Activated CD4-positive, alpha-beta T cell treated with anti-CD3 and anti-CD28 coated beads for 24 hours (primary cell): ENCODE results near the gene APP.
"Not testable (repeated sequence)": the region's sequence is repeated elsewhere in the genome, so short reads cannot be mapped to it uniquely, and the experiment has no call there.

Source experiments
- DNase-seq, 2 donors: peaks; one replicate each; pipeline ENCODE4 v3.0.0-alpha.2; 2020; ENCODE audit warnings: low read depth in 2 of 2

Gene APP

DNA sequence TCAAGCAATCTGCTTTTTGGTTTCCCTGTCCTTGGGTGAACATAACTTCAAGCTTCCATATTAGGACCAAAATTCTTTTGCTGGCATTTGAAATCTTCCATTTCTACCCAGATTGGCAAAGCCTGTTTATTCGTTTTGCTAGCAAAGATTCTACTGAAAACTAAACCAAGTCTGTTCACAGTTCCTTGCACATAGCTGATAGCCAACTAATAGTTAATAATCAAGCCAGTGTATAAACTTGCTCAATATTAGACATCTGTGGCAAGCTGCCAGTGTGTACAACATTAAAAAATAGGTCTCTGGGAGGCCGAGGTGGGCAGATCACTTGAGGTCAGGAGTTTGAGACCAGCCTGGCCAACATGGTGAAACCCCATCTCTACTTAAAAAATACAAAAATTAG lies 6.3 kb downstream of the APP start:
- DNase-seq = no peak

DNA sequence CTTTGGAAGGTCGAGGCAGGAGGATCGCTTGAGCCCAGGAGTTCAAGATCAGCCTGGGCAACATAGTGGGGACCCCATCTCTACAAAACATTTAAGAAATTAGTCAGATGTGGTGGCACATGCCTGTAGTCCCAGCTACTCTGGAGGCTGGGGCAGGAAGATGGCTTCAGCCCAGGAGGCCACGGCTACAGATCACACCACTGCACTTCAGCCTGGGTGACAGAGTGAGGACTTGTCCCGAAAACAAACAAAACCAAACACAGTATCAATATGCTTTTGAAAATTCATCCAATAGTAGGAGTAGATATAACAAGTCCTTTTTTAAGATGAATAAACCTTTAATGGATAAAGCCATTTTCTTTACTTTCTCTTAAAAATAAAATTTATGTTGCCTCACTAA lies 8.5 kb downstream of the APP start:
- no peak for DNase-seq

DNA sequence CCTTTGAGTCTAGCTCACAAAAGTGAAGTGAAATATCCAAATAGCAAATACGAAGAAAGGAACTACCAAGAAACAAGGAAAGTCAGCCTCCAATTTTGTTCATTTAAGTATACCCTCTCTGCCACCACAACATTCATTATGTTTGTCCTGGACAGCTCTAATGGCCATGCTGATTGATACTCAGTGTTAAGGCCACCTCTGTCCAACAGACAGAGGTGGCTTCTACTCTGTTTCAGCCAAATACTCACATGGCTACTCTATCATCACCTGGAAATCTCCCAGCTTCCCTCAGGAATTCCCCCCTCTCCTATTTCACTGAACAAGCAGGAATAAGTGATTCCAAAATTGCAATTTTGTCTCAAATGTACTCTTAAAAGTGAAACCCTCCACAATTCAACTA lies 10.7 kb downstream of the APP start:
- no peak for DNase-seq

DNA sequence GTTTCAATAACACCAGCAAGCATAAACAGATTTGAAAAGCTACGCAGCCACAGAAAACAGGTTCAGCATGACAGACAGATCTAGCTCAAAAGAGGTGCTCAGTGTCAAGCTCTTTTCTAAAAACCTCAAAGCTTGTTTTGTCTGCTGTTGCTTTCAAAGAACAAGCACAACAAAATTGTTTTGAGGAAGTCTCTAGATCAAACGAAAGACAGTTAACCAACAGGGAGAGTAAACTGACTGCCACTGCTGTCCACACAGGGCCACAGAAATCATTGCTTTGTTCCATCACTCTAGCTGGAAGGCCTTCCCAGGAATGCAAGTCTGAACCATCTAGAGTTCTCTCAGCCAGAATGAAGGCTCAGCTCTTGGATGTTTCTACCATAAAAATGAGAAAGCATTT lies 12.8 kb downstream of the APP start:
- DNase-seq = no peak

DNA sequence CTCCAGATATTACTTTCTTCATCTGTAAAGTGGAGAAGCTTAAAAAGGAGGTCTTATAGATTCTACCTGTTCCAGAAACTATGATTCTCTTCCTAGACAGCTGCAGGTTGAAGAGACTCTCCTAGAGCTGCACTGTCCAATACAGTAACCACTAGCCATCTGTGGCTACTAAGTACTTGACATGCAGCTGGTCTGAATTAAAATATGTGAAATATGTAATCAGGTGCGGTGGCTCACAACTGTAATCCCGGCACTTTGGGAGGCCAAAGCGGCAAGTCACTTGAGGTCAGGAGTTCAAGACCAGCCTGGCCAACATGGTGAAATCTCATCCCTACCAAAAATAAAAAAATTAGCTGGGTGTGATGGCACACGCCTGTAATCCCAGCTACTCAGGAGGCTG lies 15.8 kb downstream of the APP start:
- DNase-seq = no peak

DNA sequence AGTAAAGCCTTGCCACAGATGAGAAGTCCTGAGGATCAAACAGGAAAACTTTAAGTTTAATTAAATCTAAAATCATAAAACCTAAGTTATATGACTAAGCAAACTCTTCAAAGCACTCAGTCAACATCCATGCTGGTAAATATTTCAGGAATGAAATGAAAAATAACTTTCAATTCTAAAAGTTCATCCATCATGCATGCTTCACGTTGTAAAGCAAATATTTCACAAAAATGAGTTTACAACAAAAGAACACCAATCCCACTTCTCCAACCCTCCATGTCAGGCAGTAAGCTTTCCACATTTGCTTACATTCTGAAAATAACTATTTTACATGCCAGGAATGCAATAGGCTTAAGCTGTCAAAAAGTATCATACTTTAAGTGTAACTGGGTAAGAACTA lies 16.8 kb downstream of the APP start:
- DNase-seq = no peak

DNA sequence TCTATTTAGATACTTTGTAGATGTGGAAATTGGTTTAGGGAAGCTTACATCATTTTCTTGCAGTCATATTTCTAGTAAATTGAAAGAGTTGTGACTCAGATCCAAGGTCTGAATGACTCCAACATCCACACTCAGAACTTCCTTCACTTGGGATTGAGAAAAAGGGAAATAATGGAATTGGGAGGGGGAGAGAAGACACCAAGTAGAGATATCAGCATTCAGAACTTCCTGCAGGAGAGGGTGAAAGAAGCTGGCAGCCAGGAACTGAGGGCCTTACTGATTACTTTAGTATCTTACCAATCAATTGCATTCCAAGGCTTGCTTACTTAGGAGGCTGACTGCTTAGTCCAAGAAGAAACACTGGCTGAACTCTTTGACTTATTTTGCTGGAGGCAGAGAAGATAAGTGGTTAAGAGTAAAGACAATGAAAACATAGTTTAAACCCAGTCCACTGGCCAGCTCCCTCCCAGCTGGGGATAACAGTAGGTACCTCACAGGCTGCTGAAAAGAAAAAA lies 21.7 kb downstream of the APP start:
- no peak for DNase-seq

DNA sequence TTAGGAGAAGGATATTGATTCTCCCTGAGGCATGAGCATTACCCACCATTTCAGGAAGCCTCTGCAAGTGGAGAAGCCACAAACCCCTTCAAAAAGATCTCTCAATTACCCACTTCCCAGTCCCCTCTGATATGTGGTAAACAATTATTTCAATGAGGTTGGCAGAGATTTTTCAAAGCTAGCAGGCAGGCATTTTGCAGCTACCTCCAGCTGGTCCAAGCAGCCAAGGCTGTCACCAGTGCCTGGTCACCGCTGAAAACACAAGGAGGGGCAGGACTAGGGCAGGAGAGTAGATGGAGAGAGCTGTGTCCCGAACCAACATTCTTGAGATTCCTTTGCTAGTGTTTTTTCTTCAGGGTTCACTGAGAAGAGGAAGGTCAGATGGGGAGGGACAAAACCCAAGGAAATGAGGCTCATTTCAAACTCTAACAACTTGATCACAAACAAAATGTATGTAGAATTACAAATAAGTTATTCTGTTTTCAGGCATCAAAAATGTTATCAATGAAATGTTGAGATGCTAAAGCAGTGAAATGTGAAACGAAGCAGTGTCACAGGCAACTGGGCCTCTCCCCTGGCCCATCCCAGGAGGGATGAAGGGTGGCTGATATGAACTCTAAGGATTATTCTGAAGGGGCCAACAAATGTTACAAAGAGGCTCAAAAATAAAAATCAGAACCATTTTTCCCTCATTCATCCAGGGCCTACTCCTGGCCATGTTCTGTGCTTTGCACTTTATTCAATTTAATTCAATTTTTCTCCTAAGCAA lies 22.3 kb downstream of the APP start:
- DNase-seq = no peak

DNA sequence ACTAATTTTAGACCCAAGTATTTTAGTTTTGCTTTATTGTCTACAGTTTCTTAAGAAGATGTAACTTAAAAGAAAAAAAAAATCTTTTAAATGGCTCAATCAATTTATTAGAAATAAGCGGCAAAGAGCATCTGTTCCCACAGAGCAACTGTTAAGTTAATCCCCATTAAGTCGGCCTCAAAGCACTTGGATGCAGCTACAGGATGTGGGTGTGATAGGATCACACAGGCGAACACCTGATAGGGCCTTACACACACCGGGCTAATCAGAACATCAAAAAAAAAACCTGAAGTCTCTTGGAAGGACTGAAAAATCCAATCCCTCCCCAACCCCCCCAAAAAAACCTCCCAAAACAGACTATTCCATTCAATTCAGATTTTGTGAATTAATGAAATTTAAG lies 23.0 kb downstream of the APP start:
- DNase-seq = no peak

DNA sequence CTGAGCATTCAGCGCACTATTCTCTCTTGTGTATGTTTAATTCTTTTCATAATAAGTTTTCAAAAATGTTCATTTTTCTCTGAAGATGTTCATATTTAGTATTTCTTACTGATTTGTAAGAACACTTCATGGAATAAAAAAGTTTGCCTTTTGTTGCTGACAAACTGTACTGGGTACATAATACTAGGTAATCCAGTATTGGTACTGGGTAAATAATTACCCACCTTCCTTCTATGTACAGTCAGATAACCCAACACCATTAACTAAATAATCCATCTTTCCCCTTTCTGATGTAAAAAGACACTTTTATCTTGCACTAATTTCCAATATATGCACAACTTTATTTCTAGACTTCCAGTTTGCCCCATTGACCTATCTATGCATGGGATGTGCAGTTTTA lies 23.9 kb downstream of the APP start:
- no peak for DNase-seq

DNA sequence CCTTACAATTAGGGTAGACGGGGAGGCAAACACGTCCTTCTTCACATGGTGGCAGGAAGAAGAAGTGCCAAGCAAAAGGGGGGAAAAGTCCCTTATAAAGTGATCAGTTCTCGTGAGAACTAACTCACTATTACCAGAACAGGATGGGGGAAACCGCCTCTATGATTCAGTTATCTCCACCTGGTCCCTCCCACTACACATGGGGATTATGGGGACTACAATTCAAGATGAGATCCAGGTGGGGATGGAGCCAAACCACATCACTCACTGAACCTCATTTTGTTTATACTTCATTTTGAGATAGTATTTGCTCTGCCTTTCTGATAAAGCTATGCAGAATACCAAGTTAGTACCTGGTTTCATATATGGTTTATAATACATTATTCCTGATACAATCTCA lies 26.5 kb downstream of the APP start:
- no peak for DNase-seq

DNA sequence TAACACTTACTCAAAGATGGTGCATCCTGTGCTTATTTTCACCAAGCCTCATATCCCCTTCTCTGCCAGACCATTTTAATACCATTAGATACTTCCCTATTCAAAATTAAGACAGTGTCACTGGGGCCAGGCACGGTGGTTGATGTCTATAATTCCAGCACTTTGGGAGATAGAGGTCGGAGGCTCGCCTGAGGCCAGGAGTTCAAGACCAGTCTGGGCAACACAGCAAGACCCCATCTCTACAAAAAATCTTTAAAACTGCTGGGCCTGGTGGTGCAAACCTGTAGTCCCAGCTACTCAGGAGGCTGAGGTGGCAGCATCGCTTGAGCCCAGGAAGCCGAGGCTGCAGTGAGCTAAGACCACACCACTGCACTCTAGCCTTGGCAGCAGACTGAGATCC lies 28.2 kb downstream of the APP start:
- no peak for DNase-seq

DNA sequence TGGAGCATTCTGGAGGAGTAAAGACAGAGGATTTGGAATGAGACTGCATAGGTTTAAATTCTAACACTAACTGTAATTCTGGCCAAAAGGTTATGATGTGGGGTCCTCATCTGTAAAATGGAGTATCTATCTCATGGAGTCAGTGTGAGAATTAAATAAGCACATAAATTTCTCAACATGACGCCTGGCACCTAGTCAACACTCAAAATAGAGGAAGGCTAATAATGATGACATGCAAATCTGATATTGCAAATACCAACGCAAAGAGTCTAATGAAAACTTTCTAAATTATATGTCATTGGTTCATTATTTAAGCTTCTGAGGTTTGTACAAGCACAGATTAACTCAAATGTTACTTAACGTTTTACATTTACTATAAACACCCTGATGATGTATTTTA lies 29.6 kb downstream of the APP start:
- DNase-seq = no peak

DNA sequence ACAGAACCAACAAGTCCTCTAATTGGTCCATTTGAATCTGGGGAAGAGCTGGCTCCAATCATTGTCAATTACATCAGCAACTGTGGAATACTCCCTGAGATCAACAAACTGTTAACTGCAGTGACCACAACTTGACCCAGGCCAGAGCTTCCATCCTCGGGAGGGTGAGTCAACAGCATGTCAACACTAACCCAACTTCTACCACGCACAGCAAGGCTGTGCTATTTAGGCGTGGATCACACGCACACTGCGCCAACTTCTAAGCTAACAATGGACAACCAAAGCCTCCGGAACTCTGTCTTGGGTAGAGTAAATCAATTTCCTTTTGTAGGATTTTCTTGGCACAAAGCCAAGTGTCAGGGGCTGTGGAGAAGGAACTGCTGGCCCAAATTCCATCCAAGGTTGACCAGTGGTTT lies 30.4 kb downstream of the APP start:
- no peak for DNase-seq

DNA sequence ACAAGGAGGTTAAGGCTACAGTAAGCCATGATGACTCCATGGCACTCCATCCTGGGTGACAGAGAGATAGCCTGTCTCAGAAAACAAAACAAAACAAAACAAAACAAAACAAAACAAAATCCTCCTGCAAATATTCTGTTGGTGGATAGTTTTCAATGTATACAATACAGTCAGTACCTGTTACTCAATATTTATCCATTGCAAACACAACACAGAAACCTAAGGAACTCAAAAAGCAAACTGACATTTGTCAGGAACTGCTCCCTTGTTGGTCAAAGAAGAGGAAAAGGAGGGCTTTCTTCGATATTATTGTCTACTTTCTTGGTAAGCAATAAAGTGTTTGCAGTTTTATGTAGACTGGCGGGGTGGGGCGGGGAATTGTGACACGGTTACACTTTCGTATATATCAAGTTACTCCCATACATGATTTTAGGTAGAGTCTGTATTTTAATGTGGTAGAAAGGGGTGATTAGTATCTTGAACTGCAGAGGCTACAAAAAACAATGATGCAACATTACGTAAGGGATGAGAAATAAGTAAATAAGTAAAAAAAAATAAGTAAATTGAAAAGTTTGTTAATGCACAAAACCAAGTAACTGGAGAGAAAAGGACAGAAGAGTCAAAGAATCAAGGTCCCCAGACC lies 31.8 kb downstream of the APP start:
- DNase-seq = no peak

DNA sequence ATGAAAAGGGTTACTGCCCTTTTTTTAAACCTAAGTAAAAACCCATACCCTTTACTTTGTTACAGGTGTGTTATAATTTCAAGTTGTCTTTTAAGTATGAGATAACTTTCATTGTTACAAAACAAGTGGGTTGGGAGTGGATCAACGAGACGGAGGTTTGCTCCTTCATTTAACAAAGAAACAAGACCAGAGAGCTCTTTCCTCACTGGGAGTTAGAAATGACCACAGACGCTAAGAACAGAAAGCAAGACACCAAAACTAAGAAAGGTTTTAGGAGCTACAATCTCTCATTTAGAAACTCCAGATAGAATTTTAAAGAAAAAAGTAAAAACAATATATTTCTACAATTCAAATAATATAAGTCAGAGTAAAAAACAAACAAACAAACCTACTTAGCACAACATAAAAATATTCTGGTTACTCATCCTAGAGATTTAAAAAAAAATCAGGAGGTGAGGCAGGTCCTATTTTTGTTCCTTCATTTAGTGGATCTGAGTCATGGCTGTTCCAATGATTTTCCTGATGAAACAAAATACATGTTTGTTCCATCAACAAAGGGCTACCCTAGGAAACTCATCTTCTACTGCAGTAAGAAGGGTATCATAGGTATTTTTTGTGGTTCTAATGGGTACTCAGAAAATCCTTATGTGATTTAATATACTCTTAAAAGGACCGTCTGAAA lies 33.0 kb downstream of the APP start:
- DNase-seq = no peak

DNA sequence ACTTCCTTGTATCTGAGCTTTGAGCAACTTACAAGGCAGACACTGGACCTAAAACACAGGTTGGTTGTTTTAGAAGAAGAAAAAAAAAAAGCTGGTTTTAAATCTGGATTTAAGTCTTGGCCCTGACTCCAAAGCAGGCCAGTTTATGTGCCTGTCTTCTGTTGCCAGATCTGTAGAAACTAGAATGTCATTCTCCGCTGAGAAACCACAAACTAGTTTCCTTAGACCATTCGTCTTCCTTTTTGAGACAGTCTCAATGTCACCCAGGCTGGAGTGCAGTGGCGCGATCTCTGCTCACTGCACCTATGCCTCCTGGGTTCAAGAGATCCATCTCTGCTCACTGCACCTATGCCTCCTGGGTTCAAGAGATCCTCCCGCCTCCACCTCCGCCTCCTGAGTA lies 33.9 kb downstream of the APP start:
- no peak for DNase-seq

DNA sequence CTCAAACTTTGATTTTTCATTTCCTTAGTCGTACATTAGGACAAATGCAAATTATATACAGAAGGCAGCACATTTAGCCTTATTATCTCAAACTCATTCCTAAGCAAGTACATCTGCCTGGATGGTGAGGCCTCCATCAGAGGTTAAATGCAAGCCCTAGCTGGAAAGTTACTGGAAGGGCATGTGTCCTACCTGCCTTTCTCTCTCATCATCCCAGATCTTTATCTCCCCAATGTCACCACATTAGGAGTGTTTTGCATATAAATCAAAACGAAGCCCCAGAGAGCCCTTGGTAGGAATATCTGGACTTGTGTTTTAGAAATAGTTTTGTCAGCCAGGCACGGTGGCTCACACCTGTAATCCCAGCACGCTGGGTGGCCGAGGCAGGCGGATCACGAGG lies 35.0 kb downstream of the APP start:
- no peak for DNase-seq

DNA sequence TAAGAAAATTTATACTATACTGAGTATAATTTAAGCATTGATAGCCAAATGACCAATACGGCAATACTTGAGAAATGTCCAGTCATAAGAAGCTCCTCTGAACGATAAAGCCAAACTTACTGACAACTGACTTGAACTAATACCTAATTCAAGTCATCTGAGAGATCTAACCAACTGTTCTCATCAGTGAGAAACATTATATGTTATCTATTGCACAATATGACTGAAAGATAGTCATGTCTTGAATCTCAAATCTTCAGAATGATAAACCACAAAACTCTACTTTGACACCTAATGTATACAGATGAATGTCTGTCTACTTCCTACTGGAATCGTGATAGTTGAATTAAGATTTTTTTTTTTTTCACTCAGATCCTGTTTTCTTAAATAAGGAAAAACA lies 39.0 kb downstream of the APP start:
- DNase-seq = no peak

DNA sequence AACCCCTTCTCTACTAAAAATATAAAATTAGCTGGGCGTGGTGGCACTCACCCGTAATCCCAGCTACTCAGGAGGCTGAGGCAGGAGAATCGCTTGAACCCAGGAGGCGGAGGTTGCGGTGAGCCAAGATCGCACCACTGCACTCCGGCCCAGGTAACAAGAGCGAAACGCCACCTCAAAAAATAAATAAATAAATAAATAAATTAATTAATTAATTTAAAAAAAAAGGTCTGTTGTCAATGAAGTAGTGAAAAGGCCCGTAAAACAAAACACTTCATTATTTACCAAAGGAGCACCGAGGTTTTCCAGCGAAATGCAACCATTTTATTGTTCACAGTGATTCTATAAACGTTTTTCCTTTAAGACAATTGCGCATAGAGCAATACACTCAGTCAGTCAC lies 39.5 kb downstream of the APP start:
- DNase-seq = not testable (repeated sequence)

DNA sequence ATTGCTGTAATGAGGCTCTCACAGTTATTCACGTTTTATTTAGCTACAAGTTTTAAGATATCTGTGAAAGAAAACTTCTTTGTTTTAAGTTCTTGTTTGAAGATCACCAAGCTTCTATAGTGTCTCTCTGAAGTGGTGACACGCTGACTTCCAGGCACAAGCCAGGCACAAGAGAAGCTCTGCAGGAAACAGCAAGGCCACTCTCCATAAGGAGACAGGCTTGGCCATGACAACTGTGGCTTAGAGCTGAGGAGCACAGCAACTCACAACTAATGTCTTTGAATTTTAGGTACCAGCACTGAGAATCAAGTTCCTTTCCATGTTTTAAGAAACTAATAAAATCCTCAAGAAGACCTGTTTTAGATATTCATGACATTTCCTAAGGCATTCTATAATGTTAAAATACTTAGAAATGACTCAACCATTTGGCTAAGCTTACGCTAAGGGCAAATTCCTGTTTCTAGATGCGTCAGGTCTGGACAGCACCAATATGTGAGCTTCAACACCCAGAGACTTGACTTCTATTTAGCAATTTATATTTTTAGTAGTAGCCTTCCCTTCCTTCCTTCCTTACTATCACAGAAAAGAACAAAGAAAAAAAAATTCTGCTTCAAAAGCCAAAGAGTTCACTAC lies 40.2 kb downstream of the APP start:
- DNase-seq = no peak

DNA sequence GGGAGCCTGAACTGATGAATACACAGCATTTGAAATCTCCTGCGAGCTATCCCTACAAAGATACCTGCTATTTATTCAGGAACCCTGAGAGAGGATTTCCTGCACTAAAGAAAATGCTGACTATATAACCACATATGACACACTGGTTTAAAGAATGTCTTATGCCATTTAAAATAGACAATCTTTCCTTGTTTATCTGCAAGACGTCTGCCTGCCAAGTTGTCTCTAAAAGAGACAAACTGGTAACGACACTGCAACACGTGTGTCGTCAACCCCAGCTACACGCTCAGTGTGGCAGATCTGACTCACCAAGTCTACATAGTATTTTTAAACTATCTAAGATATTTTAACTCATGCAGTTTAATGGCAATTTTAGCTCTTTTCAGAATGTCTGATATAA lies 42.7 kb downstream of the APP start:
- DNase-seq = no peak
